Activated T-helper 2 cell treated with anti-CD3 and anti-CD28 coated beads, Interferon-gamma antibody, Interleukin-2, Interleukin-4, amounts not matched to agents 10 μg/mL and 5 μg/mL and 100 μg/mL, durations not matched to agents 14 hours and 24 hours and 36 hours (primary cell): ENCODE results near the gene RICTOR. TPM values are rescaled to one million over a fixed set of nuclear protein-coding genes. Genes with fewer than 3 reads are reported as not detected.
"Not testable (repeated sequence)": the region's sequence is repeated elsewhere in the genome, so short reads cannot be mapped to it uniquely, and the experiment has no call there.

Experiments used
- DNase-seq: peaks from one replicate; pipeline ENCODE4 v3.0.0; 2021; ENCODE audit warnings: low spot score
- H3K27ac Mint-ChIP-seq: one replicate; pipeline ENCODE4 v1.8.0; 2021; ENCODE audit warnings: mixed read lengths
- H3K27me3 Mint-ChIP-seq: one replicate; pipeline ENCODE4 v1.8.0; 2021; ENCODE audit warnings: low read depth, mixed read lengths
- H3K36me3 Mint-ChIP-seq: one replicate; pipeline ENCODE4 v1.8.0; 2021; ENCODE audit warnings: low read depth, mixed read lengths
- H3K4me1 Mint-ChIP-seq: one replicate; pipeline ENCODE4 v1.8.0; 2021; ENCODE audit warnings: low read depth, mixed read lengths
- H3K4me3 Mint-ChIP-seq: one replicate; pipeline ENCODE4 v1.8.0; 2021; ENCODE audit warnings: low read depth, mild to moderate bottlenecking, moderate library complexity, mixed read lengths
- H3K9me3 Mint-ChIP-seq: one replicate; pipeline ENCODE4 v1.8.0; 2021; ENCODE audit warnings: mixed read lengths
- intact Hi-C: fragments of 100-400 bp; cut with micrococcal nuclease; formaldehyde crosslinking; loops from one replicate; pipeline ENCODE4 v1.15.1; 2023
- total RNA-seq: library from RNA; stranded (reverse); gene quantifications from 2 replicates; pipeline ENCODE4 v1.2.3, GENCODE V29; 2022

Gene RICTOR
- total RNA-seq, 1 donor from 2014 or later = 28.2 TPM

DNA sequence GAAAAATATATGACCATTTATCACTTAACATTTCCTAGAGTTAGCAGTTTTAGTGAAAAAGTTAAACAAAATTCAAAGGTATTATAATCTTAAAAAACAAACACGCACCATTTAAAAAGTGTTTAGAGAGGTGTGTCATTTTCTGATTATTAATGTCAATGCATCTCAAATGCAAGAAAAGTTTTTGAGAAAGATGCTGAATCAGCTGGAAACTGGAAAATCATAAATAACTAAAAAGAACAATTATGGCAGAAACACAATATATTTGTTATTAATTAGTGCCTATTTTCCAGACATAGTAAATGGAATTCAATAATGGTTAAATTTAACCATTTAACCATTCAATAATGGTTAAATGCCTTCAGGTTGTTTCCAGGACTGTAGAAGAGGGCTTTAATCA is 64.9 kb downstream of the RICTOR start:
- Mint-ChIP-seq H3K36me3 (peaks cover 40% of the 10 kb centered on the region), H3K4me1 (peaks cover 16% of the 10 kb centered on the region), H3K4me3 (no peak overlapping the region), H3K9me3 (peaks cover 34% of the 10 kb centered on the region), H3K27me3 (no peaks in the 10 kb centered on the region), H3K27ac (no peak overlapping the region)
- intact Hi-C loops = loop anchor here (10.0 kb wide), 1 partner anchor 276 kb away; no protein-coding TSS in a partner anchor
- DNase-seq = no peak

DNA sequence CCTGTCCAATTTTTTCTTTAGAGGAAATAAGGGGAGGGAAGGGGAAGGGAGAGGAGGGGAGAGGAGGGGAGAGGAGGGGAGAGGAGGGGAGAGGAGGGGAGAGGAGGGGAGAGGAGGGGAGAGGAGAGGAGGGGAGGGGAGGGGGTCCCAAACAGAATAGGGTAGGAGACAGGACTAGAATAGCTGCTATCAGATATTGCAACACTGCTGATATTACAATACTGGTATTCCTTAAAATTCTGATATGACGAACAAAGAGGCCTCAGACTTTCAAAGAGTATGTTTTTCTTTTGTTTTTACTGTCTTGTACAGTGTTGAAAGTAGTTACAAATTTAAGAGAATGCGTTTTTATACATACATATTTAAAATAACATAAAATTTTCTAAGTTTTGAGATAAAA is 67.5 kb downstream of the RICTOR start:
- intact Hi-C loops = loop anchor here (10.0 kb wide), 1 partner anchor 278 kb away; no protein-coding TSS in a partner anchor
- Mint-ChIP-seq H3K36me3 (peaks cover 32% of the 10 kb centered on the region), H3K27ac (no peak overlapping the region), H3K4me1 (peaks cover 19% of the 10 kb centered on the region), H3K9me3 (peaks cover 17% of the 10 kb centered on the region), H3K4me3 (no peak overlapping the region), H3K27me3 (no peaks in the 10 kb centered on the region)
- no peak for DNase-seq

DNA sequence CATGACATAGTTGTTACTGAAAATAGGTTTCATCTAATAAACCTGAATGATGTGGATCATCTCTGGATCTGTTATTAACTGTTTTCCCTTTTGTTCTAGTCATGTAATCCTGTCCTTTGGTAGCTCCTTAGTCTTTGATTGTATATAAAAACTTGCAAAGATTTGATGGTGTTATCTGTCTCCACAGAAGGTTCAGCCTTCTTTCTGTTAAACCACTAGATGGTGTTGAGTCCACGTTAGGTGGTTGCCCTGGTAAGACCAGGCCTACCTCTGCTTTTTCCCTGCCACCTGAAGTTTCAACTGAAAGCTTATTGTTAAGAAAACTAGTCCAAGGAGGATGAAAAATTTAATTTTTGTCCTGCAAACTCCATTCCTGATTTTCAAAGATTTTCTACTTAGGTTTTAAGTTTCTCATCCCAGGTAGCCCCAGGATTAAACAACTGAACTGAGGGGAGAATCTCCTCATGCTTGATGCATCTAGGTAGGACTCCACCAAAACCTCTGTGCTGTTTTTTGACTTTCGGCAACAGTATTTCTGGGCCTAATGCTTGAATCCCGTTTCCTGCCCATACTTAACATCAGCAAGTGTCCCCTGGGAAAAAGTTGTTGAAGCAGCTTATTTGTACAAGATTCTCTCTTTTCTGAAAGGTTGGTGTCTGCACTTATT is 68.5 kb downstream of the RICTOR start:
- intact Hi-C loops = loop anchor here (10.0 kb wide), 1 partner anchor 279 kb away; no protein-coding TSS in a partner anchor
- H3K27me3 Mint-ChIP-seq = no peaks in the 10 kb centered on the region
- peaks cover 24% of the 10 kb centered on the region for H3K4me1 Mint-ChIP-seq
- H3K4me3 Mint-ChIP-seq = no peak overlapping the region
- DNase-seq = no peak
- H3K9me3 Mint-ChIP-seq = peaks cover 7% of the 10 kb centered on the region
- H3K36me3 Mint-ChIP-seq = peaks cover 31% of the 10 kb centered on the region
- H3K27ac Mint-ChIP-seq = no peak overlapping the region

DNA sequence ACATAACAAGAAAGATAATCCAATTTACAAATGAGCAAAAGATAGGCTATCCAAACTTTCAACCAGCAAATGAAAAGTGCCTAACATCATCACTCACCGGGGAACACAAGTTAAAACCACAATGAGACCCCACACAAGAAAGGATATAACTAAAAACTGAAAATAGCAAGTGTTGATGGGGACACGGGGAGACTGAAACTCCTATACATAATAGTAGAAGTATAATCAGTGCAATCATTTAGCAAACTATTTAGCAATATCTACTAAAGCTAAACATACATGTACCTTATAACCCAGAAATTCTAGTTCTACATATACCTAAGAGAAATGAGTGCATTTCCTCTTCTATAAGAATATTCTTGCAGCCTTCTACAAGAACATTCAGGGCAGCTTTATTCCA is 72.5 kb downstream of the RICTOR start:
- H3K27me3 Mint-ChIP-seq = no peaks in the 10 kb centered on the region
- no peak for DNase-seq
- peaks cover 23% of the 10 kb centered on the region for H3K4me1 Mint-ChIP-seq
- intact Hi-C loops = loop anchor here (10.0 kb wide), 1 partner anchor 283 kb away; no protein-coding TSS in a partner anchor
- H3K4me3 Mint-ChIP-seq = no peak overlapping the region
- peaks cover 12% of the 10 kb centered on the region for H3K9me3 Mint-ChIP-seq
- H3K36me3 Mint-ChIP-seq = peaks cover 50% of the 10 kb centered on the region
- H3K27ac Mint-ChIP-seq = no peak overlapping the region

DNA sequence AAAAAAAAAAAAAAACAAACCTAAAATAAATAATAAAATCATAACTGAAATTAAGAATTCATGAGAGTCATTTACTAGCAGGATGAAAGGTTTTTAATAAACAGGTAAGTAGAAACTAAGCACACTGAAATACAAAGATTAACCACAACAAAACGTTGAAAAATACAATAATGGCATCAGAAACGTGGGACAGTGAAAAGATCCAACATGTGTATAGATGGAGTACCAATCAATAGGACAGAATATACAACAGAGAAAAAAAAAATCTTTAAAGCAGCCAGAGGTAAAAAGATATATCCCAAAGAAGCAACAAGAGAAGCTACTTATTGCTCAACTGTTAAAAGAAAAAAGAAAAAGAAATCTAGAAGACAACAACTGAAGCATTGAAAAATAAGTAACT is 75.2 kb downstream of the RICTOR start:
- H3K4me1 Mint-ChIP-seq = peaks cover 12% of the 10 kb centered on the region
- no peaks in the 10 kb centered on the region for H3K27me3 Mint-ChIP-seq
- no peak overlapping the region for H3K27ac Mint-ChIP-seq
- intact Hi-C loops = no loop called here
- DNase-seq = no peak
- H3K36me3 Mint-ChIP-seq = peaks cover 55% of the 10 kb centered on the region
- H3K9me3 Mint-ChIP-seq = peaks cover 12% of the 10 kb centered on the region
- no peak overlapping the region for H3K4me3 Mint-ChIP-seq

DNA sequence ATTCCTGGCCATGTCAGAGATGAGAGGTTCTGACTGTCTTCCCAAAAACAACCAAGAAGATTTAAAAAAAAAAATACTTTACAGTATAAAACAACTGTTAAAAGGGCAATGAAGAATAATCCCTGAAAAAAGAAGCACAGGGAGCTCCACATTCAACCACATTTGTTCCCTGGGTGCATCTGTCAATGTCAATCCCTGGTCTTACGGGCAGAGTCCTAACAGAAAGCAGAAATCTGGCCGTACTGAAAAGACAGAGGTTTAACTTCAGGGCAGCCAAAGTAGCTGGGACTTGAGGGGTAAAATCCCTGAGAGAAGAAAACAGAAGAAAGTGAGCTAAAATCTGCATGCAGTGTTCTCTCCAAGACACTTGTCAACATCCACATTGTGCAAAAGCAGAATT is 76.6 kb downstream of the RICTOR start:
- H3K4me1 Mint-ChIP-seq = peaks cover 12% of the 10 kb centered on the region
- H3K36me3 Mint-ChIP-seq = peaks cover 58% of the 10 kb centered on the region
- intact Hi-C loops = no loop called here
- H3K4me3 Mint-ChIP-seq = no peak overlapping the region
- no peak overlapping the region for H3K27ac Mint-ChIP-seq
- no peaks in the 10 kb centered on the region for H3K27me3 Mint-ChIP-seq
- H3K9me3 Mint-ChIP-seq = peaks cover 12% of the 10 kb centered on the region
- DNase-seq = no peak

DNA sequence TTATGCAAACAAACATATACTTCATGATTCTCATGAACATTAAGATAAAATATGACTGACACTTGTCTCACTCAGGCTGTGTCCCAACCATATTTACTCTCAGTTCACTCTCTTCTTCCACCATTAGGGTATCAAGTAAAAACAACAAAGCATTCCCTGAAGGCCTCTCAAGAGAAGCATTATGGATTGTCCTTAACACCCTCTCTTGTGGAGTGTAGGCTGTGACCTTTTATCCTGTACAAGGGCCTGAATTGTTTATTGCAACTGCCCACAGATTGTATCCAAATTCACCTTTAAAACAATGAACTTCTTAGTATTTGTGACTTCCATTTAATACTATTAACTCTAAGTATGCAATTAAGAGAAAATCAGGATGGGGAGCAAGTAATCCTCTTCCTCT is 78.1 kb downstream of the RICTOR start:
- peaks cover 12% of the 10 kb centered on the region for H3K9me3 Mint-ChIP-seq
- DNase-seq = no peak
- intact Hi-C loops = no loop called here
- no peaks in the 10 kb centered on the region for H3K27me3 Mint-ChIP-seq
- peaks cover 51% of the 10 kb centered on the region for H3K36me3 Mint-ChIP-seq
- peaks cover 7% of the 10 kb centered on the region for H3K4me1 Mint-ChIP-seq
- H3K27ac Mint-ChIP-seq = no peak overlapping the region
- H3K4me3 Mint-ChIP-seq = no peak overlapping the region

DNA sequence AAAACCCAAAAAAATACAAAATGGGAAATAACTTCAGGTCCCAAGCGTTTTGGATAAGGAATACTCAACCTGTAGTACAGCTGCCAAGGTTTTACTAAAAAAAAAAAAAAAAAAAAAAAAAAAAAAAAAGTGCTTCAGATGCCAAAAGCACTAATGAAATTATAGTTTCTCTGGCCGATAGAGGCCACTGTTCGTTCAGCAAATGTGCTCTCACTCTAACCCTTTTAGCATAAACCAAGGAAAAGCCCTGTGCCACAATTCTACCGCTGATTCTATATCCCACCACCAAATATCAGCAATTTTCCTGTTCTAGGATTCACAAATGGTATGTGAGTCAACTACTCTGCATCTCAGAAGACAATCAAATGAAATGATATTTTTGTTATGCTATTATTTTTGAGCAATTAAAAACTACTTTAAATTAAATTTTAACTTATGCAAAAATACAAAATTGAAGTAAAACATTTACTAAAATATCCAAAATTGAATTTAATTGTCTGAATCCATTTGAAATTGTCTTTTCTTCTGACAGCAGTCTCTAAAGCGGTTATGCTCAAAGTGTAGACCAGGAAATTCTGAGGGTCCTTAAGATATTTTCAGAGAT is 79.8 kb downstream of the RICTOR start:
- peaks cover 7% of the 10 kb centered on the region for H3K4me1 Mint-ChIP-seq
- no peak for DNase-seq
- H3K27ac Mint-ChIP-seq = no peak overlapping the region
- H3K4me3 Mint-ChIP-seq = no peak overlapping the region
- peaks cover 50% of the 10 kb centered on the region for H3K36me3 Mint-ChIP-seq
- no peaks in the 10 kb centered on the region for H3K27me3 Mint-ChIP-seq
- peaks cover 17% of the 10 kb centered on the region for H3K9me3 Mint-ChIP-seq
- intact Hi-C loops = loop anchor here (5.0 kb wide), 1 partner anchor 78 kb away; the partner anchor contains the start of gene RICTOR

DNA sequence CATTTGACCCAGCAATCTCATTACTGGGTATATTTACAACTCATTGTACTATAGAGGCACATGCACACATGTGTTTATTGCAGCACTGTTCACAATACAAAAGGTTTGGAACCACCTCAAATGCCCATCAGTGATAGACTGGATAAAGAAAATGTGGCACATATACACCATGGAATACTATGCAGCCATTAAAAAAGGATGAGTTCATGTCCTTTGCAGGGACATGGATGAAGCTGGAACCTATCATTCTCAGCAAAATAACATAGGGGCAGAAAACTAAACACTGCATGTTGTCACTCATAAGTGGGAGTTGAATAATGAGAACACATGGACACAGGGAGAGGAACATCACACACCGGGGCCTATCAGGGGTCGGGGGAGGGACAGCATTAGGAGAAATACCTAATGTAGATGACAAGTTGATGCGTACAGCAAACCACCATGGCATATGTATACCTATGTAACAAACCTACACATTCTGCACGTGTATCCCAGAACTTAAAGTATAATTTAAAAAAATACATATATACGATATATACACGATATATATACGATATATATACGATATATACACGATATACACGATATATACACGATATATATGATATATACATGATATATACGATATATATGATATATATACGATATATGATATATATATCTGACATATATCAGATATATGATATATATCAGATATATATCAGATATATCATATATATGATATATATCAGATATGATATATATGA is 84.1 kb downstream of the RICTOR start:
- intact Hi-C loops = loop anchor here (5.0 kb wide), 1 partner anchor 82 kb away; the partner anchor contains the start of gene RICTOR
- H3K27me3 Mint-ChIP-seq, H3K27ac Mint-ChIP-seq, DNase-seq, H3K4me1 Mint-ChIP-seq, H3K4me3 Mint-ChIP-seq: not testable (repeated sequence)
- Mint-ChIP-seq H3K36me3 (peaks cover 64% of the 10 kb centered on the region), H3K9me3 (peaks cover 34% of the 10 kb centered on the region)

DNA sequence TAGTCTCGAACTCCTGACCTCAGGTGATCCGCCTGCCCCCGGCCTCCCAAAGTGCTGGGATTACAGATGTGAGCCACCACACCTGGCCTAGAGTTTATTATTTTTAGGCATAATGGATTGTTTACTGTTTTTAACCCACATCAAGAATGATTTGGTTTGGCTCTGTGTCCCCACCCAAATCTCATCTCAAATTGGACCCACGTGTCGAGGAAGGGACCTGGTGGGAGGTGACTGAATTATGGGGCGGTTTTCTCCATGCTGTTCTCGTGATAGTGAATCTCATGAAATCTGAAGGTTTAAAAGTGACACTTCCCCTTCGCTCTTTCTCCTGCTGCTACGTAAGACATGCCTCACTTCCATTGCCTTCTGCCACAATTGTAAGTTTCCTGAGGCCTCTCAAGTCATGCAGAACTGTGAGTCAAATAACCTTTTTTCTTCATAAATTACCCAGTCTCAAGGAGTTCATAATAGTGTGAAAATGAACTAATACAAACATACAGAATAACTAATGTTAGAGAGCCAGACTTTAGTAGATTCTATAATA is 88.2 kb downstream of the RICTOR start:
- intact Hi-C loops = no loop called here
- no peak for DNase-seq
- no peak overlapping the region for H3K4me3 Mint-ChIP-seq
- H3K9me3 Mint-ChIP-seq = peaks cover 34% of the 10 kb centered on the region
- peaks cover 45% of the 10 kb centered on the region for H3K36me3 Mint-ChIP-seq
- no peaks in the 10 kb centered on the region for H3K4me1 Mint-ChIP-seq
- H3K27ac Mint-ChIP-seq = no peak overlapping the region
- H3K27me3 Mint-ChIP-seq = no peaks in the 10 kb centered on the region

DNA sequence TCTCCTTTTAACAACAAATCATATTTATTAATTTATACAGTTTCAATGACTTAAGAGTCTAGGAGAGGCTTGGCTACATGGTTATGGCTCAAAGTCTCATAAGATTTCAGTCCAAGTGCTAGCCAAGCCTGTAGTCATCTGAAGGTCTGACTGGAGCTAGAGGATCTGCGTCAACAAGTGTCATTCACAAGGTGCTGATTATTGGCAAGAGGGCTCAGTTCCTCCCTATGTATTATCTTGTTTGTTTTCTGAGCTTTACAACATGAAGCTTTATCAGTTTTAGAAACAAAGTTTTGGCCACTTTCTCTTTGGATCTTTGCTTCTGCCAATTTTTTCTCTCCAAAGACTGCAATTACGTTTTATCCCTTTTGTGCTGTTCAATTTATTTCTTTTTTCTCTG is 94.7 kb downstream of the RICTOR start:
- H3K36me3 Mint-ChIP-seq = peaks cover 29% of the 10 kb centered on the region
- no peaks in the 10 kb centered on the region for H3K9me3 Mint-ChIP-seq
- H3K4me3 Mint-ChIP-seq = no peak overlapping the region
- H3K4me1 Mint-ChIP-seq = peaks cover 2% of the 10 kb centered on the region
- H3K27me3 Mint-ChIP-seq = no peaks in the 10 kb centered on the region
- no peak for DNase-seq
- H3K27ac Mint-ChIP-seq = no peak overlapping the region
- intact Hi-C loops = no loop called here

DNA sequence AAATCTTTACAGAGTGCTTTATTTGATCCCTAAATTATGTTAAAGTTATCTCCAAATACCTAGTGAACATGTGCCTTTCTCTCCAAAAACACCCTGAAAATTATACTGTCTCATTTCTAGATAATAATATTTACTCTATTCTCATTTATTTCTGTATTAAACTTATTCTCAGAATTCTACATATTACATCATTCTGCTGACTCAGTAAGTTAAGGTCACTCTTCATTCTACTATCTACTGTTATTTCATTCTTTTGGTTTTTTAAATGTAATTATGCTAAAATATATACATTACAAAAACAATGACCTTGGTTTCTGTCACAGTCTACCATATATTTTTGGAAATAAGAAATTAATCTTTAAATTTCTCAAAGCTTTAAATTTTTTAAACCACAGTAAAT is 96.2 kb downstream of the RICTOR start:
- H3K27me3 Mint-ChIP-seq = no peaks in the 10 kb centered on the region
- DNase-seq = no peak
- H3K4me1 Mint-ChIP-seq = peaks cover 2% of the 10 kb centered on the region
- no peak overlapping the region for H3K4me3 Mint-ChIP-seq
- H3K27ac Mint-ChIP-seq = no peak overlapping the region
- H3K9me3 Mint-ChIP-seq = no peaks in the 10 kb centered on the region
- intact Hi-C loops = no loop called here
- H3K36me3 Mint-ChIP-seq = peaks cover 38% of the 10 kb centered on the region
